Measurements from ENCODE around the gene NUMB. TPM values are rescaled to one million over a fixed set of nuclear protein-coding genes. Genes with fewer than 3 reads are reported as not detected.
"Not testable (repeated sequence)": the region's sequence is repeated elsewhere in the genome, so short reads cannot be mapped to it uniquely, and the experiment has no call there.

NUMB gene
- total and polyA plus RNA-seq, 2 donors = 15.9 to 38.3 TPM

DNA sequence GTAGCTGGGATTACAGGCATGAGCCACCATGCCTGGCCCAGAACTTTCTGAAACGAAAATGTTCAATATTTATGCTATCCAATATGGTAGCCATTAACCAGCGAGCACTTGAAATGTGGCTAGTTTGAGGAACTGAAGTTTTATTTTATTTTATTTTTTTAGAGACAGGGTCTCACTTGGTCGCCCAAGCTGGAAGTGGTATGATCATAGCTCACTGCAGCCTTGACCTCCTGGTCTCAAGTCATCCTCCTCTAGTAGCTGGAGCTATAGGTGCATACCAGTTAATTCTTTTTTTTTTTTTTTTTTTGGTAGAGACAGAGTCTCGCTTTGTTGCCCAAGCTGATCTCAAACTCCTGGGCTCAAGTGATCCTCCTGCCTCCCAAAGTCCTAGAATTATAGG lies 73.3 kb downstream of the NUMB start:
- not testable (repeated sequence) for H3K9me3 ChIP-seq (ENCODE audit: control insufficient read depth in 2 of 2, insufficient read depth in 1 of 2, low read length in 1 of 2); H3K36me3 ChIP-seq (ENCODE audit: control insufficient read depth in 2 of 2, insufficient read depth in 2 of 2, low read length in 1 of 2); DNase-seq (ENCODE audit: low read depth in 6 of 9, low spot score in 9 of 9); H3K4me3 ChIP-seq (ENCODE audit: low read length in 2 of 2); H3K4me1 ChIP-seq (ENCODE audit: control insufficient read depth in 2 of 2, insufficient read depth in 2 of 2, low read length in 2 of 2); H3K27ac ChIP-seq (ENCODE audit: low read depth in 1 of 2, low read length in 1 of 2); H3K27me3 ChIP-seq (ENCODE audit: control insufficient read depth in 2 of 2, insufficient read depth in 1 of 2, low read length in 1 of 2)
- 94% methylated on average over 3 of the region's 4 CpGs for WGBS

GRCh38 chr14:73383356-73383755 lies 75.0 kb downstream of the NUMB start:
- no peaks in the 10 kb centered on the region for H3K4me1 ChIP-seq (ENCODE audit: control insufficient read depth in 2 of 2, insufficient read depth in 2 of 2, low read length in 2 of 2)
- no peaks in the 10 kb centered on the region for H3K36me3 ChIP-seq (ENCODE audit: control insufficient read depth in 2 of 2, insufficient read depth in 2 of 2, low read length in 1 of 2)
- no peak overlapping the region for H3K4me3 ChIP-seq (ENCODE audit: low read length in 2 of 2)
- H3K9me3 ChIP-seq (ENCODE audit: control insufficient read depth in 2 of 2, insufficient read depth in 1 of 2, low read length in 1 of 2) = no peaks in the 10 kb centered on the region
- DNase-seq (ENCODE audit: low read depth in 6 of 9, low spot score in 9 of 9) = no peak
- WGBS = 98% methylated on average over 4 of the region's 4 CpGs
- H3K27me3 ChIP-seq (ENCODE audit: control insufficient read depth in 2 of 2, insufficient read depth in 1 of 2, low read length in 1 of 2) = no peaks in the 10 kb centered on the region
- no peak overlapping the region for H3K27ac ChIP-seq (ENCODE audit: low read depth in 1 of 2, low read length in 1 of 2)

DNA sequence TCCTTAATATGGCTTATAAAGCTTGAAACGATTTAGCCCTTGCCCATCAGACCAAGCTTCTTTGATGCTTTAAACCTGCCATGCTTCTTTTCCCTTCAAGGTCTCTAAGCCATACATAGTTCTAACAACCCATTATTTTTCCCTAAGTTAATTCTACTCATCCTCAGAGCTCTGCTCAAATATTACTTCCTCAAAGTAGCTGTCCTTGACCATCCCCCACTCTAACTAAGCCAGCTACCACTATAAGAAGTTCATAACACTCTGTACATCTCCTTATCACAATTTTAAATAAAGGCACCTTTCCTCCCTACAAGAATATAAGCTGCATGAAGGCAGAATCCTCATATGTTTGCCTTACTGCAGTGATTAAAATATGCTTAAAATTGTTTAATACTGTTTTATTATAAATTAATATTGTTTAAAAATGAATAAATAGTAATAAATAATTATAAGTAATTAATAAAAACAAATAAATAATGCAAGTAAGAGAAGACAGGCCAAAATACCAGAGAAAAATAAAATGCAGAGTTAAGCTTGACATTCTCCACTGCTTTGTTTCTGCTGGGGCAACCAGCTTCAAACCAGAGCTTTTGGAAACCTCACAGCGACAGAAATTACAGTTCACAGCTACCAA lies 76.8 kb downstream of the NUMB start:
- WGBS = 99% methylated on average over 2 of the region's 2 CpGs
- H3K4me1 ChIP-seq (ENCODE audit: control insufficient read depth in 2 of 2, insufficient read depth in 2 of 2, low read length in 2 of 2) = no peaks in the 10 kb centered on the region
- no peak for DNase-seq (ENCODE audit: low read depth in 6 of 9, low spot score in 9 of 9)
- no peak overlapping the region for H3K4me3 ChIP-seq (ENCODE audit: low read length in 2 of 2)
- no peaks in the 10 kb centered on the region for H3K9me3 ChIP-seq (ENCODE audit: control insufficient read depth in 2 of 2, insufficient read depth in 1 of 2, low read length in 1 of 2)
- H3K36me3 ChIP-seq (ENCODE audit: control insufficient read depth in 2 of 2, insufficient read depth in 2 of 2, low read length in 1 of 2) = no peaks in the 10 kb centered on the region
- no peaks in the 10 kb centered on the region for H3K27me3 ChIP-seq (ENCODE audit: control insufficient read depth in 2 of 2, insufficient read depth in 1 of 2, low read length in 1 of 2)
- H3K27ac ChIP-seq (ENCODE audit: low read depth in 1 of 2, low read length in 1 of 2) = no peak overlapping the region

DNA sequence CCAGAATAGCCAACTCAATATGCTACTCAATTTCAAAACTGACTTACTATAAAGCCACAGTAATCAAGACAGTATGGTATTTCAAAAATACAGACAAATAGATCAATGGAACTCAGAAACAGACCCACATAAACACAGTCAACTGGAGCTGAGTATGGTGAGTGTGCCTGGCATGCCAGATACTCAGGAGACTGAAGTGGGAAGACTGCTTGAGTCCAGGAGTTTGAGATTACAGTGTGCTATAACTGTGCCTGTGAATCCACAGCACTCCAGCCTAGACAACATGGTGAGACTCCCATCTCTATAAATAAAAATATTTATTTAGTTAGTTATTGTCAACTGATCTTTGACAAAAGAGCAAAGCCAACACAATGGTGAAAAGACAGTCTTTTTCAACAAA lies 81.8 kb downstream of the NUMB start:
- Histone ChIP-seq H3K27ac (ENCODE audit: low read depth in 1 of 2, low read length in 1 of 2) (no peak overlapping the region), H3K27me3 (ENCODE audit: control insufficient read depth in 2 of 2, insufficient read depth in 1 of 2, low read length in 1 of 2) (no peaks in the 10 kb centered on the region), H3K4me1 (ENCODE audit: control insufficient read depth in 2 of 2, insufficient read depth in 2 of 2, low read length in 2 of 2) (no peaks in the 10 kb centered on the region), H3K4me3 (ENCODE audit: low read length in 2 of 2) (no peak overlapping the region), H3K9me3 (ENCODE audit: control insufficient read depth in 2 of 2, insufficient read depth in 1 of 2, low read length in 1 of 2) (no peaks in the 10 kb centered on the region), H3K36me3 (ENCODE audit: control insufficient read depth in 2 of 2, insufficient read depth in 2 of 2, low read length in 1 of 2) (peaks cover 0 to 1% of the 10 kb centered on the region in 2 donors)
- no peak for DNase-seq (ENCODE audit: low read depth in 6 of 9, low spot score in 9 of 9)

DNA sequence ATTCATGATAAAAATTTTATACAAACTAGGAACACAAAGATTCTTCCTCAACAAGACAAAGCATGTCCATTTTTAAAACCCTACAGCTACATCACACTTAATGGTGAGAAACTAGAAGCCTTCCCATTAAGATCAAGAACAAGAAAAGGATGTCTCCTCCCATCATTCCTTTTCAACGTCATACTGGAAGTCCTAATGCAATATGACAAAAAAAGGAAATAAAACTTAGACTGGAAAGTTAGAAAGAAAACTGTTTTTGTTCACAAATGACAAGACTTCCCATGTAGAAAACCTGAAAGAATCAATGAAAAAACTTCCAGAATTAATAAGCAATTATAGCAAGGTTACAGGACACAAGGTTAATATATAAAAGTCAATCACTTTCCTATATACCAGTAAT lies 82.5 kb downstream of the NUMB start:
- H3K4me3 ChIP-seq (ENCODE audit: low read length in 2 of 2) = no peak overlapping the region
- no peak for DNase-seq (ENCODE audit: low read depth in 6 of 9, low spot score in 9 of 9)
- no peaks in the 10 kb centered on the region for H3K4me1 ChIP-seq (ENCODE audit: control insufficient read depth in 2 of 2, insufficient read depth in 2 of 2, low read length in 2 of 2)
- 94% methylated on average over 1 of the region's 1 CpG for WGBS
- no peaks in the 10 kb centered on the region for H3K27me3 ChIP-seq (ENCODE audit: control insufficient read depth in 2 of 2, insufficient read depth in 1 of 2, low read length in 1 of 2)
- peaks cover 0 to 3% of the 10 kb centered on the region in 2 donors for H3K36me3 ChIP-seq (ENCODE audit: control insufficient read depth in 2 of 2, insufficient read depth in 2 of 2, low read length in 1 of 2)
- H3K27ac ChIP-seq (ENCODE audit: low read depth in 1 of 2, low read length in 1 of 2) = no peak overlapping the region
- no peaks in the 10 kb centered on the region for H3K9me3 ChIP-seq (ENCODE audit: control insufficient read depth in 2 of 2, insufficient read depth in 1 of 2, low read length in 1 of 2)

DNA sequence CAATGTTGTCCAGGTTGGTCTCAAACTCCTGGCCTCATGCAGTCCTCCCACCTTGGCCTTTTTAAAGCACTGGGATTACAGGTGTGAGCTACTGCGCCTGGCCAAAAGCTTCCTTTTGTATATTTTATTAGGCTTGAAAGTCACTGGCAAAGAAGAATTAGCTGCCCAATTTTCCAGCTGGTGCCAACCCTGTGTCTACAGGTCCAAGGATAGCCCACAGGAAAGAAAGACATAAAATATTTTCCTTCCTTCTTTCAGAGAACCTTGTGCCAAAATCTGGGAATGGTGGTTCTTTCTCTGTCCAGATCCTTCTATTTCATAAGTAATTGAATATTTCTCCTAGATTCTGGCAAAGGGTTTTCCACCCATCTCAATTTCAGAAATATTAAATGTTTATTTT lies 84.1 kb downstream of the NUMB start:
- no peak overlapping the region for H3K27ac ChIP-seq (ENCODE audit: low read depth in 1 of 2, low read length in 1 of 2)
- no peaks in the 10 kb centered on the region for H3K9me3 ChIP-seq (ENCODE audit: control insufficient read depth in 2 of 2, insufficient read depth in 1 of 2, low read length in 1 of 2)
- 99% methylated on average over 1 of the region's 1 CpG for WGBS
- H3K27me3 ChIP-seq (ENCODE audit: control insufficient read depth in 2 of 2, insufficient read depth in 1 of 2, low read length in 1 of 2) = no peaks in the 10 kb centered on the region
- no peak overlapping the region for H3K4me3 ChIP-seq (ENCODE audit: low read length in 2 of 2)
- DNase-seq (ENCODE audit: low read depth in 6 of 9, low spot score in 9 of 9) = no peak
- H3K36me3 ChIP-seq (ENCODE audit: control insufficient read depth in 2 of 2, insufficient read depth in 2 of 2, low read length in 1 of 2) = peaks cover 0 to 3% of the 10 kb centered on the region in 2 donors
- H3K4me1 ChIP-seq (ENCODE audit: control insufficient read depth in 2 of 2, insufficient read depth in 2 of 2, low read length in 2 of 2) = no peaks in the 10 kb centered on the region

DNA sequence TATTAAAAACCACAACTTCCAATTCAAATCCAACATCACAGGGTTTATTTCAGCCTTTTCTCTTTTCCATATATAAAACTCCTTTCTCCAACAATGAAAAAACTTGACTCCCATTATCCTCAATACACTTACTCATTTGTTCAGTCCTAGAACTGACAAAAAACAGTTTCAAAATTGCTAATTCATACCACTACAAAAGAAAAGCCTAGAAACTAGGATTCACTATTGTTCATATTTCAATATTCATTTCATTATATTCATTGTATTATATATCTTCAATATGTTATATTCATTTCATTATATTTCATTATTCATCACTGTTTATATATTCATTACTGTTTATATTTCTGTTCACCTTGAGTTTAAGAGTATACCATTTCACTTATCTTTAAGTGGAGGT lies 85.8 kb downstream of the NUMB start:
- no peaks in the 10 kb centered on the region for H3K27me3 ChIP-seq (ENCODE audit: control insufficient read depth in 2 of 2, insufficient read depth in 1 of 2, low read length in 1 of 2)
- H3K36me3 ChIP-seq (ENCODE audit: control insufficient read depth in 2 of 2, insufficient read depth in 2 of 2, low read length in 1 of 2) = peaks cover 0 to 3% of the 10 kb centered on the region in 2 donors
- no peak overlapping the region for H3K27ac ChIP-seq (ENCODE audit: low read depth in 1 of 2, low read length in 1 of 2)
- DNase-seq (ENCODE audit: low read depth in 6 of 9, low spot score in 9 of 9) = no peak
- no peaks in the 10 kb centered on the region for H3K4me1 ChIP-seq (ENCODE audit: control insufficient read depth in 2 of 2, insufficient read depth in 2 of 2, low read length in 2 of 2)
- H3K9me3 ChIP-seq (ENCODE audit: control insufficient read depth in 2 of 2, insufficient read depth in 1 of 2, low read length in 1 of 2) = no peaks in the 10 kb centered on the region
- no peak overlapping the region for H3K4me3 ChIP-seq (ENCODE audit: low read length in 2 of 2)

- Histone ChIP-seq H3K27ac (ENCODE audit: low read depth in 1 of 2, low read length in 1 of 2) (no peak overlapping the region), H3K4me3 (ENCODE audit: low read length in 2 of 2) (no peak overlapping the region), H3K27me3 (ENCODE audit: control insufficient read depth in 2 of 2, insufficient read depth in 1 of 2, low read length in 1 of 2) (no peaks in the 10 kb centered on the region), H3K9me3 (ENCODE audit: control insufficient read depth in 2 of 2, insufficient read depth in 1 of 2, low read length in 1 of 2) (no peaks in the 10 kb centered on the region), H3K36me3 (ENCODE audit: control insufficient read depth in 2 of 2, insufficient read depth in 2 of 2, low read length in 1 of 2) (peaks cover 3% of the 10 kb centered on the region in 2 donors), H3K4me1 (ENCODE audit: control insufficient read depth in 2 of 2, insufficient read depth in 2 of 2, low read length in 2 of 2) (no peaks in the 10 kb centered on the region)
- 98% methylated on average over 5 of the region's 5 CpGs for WGBS
- DNase-seq (ENCODE audit: low read depth in 6 of 9, low spot score in 9 of 9) = no peak
These were observed 87.8 kb downstream of the NUMB start for GRCh38 chr14:73370561-73370960.

DNA sequence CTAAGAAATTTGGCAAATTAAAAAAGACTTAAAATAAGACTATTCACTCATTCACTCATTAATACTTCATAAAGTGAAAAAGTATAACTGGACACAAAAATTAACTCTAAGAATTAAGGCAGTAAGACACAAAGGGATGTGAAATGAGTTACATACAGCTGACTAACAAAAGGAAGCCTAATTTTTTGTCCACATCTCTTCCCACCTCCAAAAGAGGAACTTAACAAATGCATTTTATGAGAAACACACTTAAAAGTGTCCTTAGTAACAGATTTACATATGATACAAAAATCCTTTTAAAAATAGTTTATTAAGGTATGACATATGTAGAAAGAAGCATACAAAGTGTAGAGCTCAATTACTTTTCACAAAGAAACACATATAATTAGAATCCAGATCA lies 88.9 kb downstream of the NUMB start:
- Histone ChIP-seq H3K4me3 (ENCODE audit: low read length in 2 of 2) (no peak overlapping the region), H3K4me1 (ENCODE audit: control insufficient read depth in 2 of 2, insufficient read depth in 2 of 2, low read length in 2 of 2) (no peaks in the 10 kb centered on the region), H3K9me3 (ENCODE audit: control insufficient read depth in 2 of 2, insufficient read depth in 1 of 2, low read length in 1 of 2) (no peaks in the 10 kb centered on the region), H3K27ac (ENCODE audit: low read depth in 1 of 2, low read length in 1 of 2) (no peak overlapping the region), H3K27me3 (ENCODE audit: control insufficient read depth in 2 of 2, insufficient read depth in 1 of 2, low read length in 1 of 2) (no peaks in the 10 kb centered on the region), H3K36me3 (ENCODE audit: control insufficient read depth in 2 of 2, insufficient read depth in 2 of 2, low read length in 1 of 2) (peaks cover 3% of the 10 kb centered on the region in 2 donors)
- DNase-seq (ENCODE audit: low read depth in 6 of 9, low spot score in 9 of 9) = no peak

DNA sequence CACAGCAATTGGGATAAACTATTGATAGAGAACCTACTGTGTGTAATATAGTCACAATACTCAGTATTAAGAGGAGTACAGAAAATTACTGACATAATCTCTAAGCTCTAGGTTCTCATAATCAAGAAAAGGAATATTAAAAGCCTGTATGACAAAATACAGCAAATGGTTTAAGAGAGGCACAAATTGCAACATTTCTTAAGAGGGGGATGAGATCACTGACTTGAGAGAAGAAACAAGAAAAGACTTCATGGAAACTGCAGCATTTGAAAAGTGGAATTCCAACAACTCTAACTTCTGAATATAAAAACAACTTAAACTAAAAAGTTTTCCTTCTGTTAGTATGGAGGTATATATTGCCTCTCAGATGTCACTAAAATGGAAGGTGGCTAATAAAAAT lies 89.7 kb downstream of the NUMB start:
- no peaks in the 10 kb centered on the region for H3K27me3 ChIP-seq (ENCODE audit: control insufficient read depth in 2 of 2, insufficient read depth in 1 of 2, low read length in 1 of 2)
- H3K4me3 ChIP-seq (ENCODE audit: low read length in 2 of 2) = no peak overlapping the region
- H3K9me3 ChIP-seq (ENCODE audit: control insufficient read depth in 2 of 2, insufficient read depth in 1 of 2, low read length in 1 of 2) = no peaks in the 10 kb centered on the region
- peaks cover 3% of the 10 kb centered on the region in 2 donors for H3K36me3 ChIP-seq (ENCODE audit: control insufficient read depth in 2 of 2, insufficient read depth in 2 of 2, low read length in 1 of 2)
- no peak overlapping the region for H3K27ac ChIP-seq (ENCODE audit: low read depth in 1 of 2, low read length in 1 of 2)
- no peak for DNase-seq (ENCODE audit: low read depth in 6 of 9, low spot score in 9 of 9)
- H3K4me1 ChIP-seq (ENCODE audit: control insufficient read depth in 2 of 2, insufficient read depth in 2 of 2, low read length in 2 of 2) = no peaks in the 10 kb centered on the region
